GM18505 (cell line): ENCODE data around the gene SLC35G1.

Experiments
- ATAC-seq: cut with Tn5 transposase; IDR thresholded peaks from one replicate; pipeline ENCODE4 v1.9.1; 2021; ENCODE audit not compliant: unreplicated experiment
- POLR2A ChIP-seq: IDR thresholded peaks from 4 replicates; pipeline ENCODE4 v1.6.1; 2011; ENCODE audit warnings: borderline replicate concordance; ENCODE audit not compliant: insufficient read depth, insufficient read length; ENCODE audit errors: extremely low read depth

Gene SLC35G1

DNA sequence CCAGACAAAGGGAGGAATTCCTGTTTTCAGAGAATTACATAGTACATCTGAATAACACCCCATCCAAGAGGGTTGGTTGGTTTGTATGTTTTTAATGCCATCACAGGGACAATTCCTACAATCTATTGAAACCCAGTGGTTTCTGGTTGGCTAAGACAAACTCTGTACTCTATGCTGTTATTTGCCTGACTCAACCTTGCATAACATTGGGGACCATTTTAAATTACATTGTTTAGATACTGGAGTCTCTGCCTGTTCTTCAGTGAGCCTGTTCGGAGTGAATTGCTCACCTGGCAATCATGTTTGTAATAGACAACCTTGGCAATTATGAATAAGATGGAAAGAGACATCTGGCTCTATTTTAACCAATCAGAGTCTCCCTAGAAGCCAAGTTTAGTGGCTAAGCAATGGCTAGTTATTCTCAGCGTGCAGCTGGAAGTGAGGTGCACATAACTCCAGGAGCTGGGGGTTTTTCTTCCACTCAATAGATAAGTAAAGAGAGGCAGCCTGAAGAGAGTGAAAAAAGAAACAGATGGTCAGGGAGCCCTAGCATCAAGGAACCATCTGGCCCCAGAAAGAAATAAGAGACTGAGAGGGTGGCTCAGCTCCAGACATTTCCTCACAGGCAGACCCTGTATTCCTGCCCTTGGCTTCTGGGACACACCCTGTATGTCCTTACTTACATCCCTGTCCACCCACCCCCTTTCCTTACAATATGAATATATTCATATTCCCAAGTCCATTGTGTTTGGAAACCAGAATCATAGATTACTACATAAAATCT, 21.2 kb upstream of the SLC35G1 start:
- ATAC-seq: no peak
- TF ChIP-seq POLR2A: no peak

DNA sequence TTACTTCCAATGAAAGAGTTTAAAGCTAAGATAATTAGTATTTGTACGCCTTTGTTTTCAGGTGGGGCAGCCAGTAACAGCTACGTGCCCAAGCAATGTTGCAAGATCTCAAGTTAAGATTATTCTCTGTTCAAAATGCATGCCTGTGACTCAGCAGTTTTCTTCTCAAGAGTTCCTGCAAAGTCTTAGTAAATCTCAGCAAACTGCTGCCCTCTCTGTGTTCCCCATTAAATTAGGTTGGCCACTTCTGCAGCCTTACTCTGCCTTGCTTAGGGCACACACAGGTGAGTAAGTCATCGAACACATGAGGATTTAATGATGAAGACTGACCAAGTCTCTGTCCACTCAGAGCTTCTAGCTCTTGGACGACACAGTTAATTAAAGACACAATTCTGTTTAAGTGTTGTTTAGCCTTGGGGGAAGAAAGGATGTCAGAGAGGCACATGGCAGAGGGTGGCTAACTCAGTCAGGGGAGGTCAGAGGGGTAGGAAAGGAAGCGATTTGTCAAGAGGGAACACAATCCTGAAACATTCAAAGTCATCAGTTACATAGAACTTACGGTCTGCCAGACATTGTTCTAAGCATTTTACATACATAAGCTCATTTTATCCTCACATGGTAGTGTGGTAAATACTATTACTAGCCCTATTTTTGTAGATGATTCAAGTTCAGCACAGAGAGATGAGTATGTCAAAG, 20.2 kb upstream of the SLC35G1 start:
- ATAC-seq: no peak
- TF ChIP-seq POLR2A: no peak

DNA sequence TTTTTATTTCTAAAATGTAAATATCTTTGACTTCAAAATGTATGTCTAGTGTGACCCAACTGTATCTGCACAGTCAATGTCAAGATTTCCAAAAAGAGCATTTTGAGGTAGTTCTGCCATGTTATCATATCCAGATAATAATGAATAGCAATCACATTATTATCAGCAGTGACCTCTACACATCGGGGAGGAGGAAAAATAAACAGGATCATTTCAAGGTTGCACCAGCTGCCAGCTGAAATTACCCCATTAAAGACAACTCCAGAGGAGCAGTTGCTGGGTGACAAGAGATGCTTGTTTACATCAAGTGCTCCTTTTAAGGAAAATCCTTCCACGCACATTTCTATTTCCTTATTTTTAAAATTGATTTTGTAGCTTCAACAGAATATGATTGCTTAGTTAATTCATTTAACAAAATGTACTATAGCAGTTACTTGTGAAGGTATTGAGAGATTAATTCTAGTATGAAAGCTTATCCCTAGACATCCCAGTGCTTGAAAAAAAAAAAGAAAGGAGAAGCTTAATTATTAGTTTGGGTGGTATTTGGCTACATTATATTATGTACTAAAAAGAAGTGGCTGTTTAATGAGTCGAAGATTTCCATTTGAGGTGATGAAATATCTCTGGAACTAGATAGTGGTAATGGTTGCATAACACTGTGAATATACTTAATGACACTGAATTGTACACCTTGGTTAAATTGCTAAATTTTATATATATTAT, 19.3 kb upstream of the SLC35G1 start:
- ATAC-seq: no peak
- TF ChIP-seq POLR2A: no peak

DNA sequence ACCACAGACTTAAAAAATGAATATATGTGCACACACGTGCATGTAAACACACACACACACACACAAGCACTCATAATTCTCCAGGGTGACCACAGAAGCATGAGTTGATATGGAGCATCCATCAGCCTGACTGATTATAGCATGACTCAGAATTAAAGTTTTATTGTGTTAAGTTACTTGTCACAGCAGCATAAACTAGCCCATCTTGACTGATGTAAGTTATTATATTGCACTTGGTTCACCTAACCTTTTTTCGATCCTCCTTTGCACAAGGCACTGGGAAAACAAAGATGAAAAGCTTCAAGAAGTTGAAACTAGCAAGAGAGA, 18.8 kb upstream of the SLC35G1 start:
- no peak for ATAC-seq
- no peak for TF ChIP-seq POLR2A

DNA sequence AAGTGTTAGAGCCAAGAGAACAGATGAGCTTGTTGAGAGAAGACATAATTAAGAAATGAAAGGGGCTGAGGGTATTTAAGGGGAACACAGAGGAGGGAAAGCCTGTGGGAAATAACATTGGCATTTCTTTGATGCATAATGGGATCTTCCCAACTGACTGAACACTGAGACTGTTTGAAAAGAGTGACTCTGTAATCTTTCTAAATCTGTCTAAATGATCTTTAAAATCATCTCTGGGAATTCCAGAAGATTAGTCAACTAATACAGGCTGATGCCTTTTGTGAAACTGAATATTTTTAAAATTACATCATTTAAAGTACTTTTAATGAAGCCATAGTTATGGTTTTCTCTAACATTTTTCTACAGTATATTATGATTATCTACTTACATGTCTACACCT, 17.4 kb upstream of the SLC35G1 start:
- no peak for ATAC-seq
- no peak for TF ChIP-seq POLR2A

DNA sequence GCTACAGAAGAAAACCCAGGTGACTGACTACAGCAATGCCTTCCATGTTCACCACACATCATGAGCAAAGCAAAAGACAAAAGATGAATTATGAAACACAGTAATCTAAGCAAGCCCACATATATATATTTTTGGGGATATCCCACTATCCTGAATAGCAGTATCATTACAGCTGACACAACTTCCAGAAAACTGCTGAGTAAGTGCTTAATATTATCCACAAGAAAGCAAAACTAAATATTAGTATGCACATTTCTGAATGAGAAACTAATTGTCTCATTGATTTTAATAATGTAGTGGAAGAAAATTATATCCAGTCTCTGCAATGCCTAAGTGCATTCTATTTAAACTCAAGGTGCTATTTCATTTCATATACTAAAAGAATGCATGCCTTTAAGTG, 14.5 kb upstream of the SLC35G1 start:
- ATAC-seq: no peak
- no peak for TF ChIP-seq POLR2A

DNA sequence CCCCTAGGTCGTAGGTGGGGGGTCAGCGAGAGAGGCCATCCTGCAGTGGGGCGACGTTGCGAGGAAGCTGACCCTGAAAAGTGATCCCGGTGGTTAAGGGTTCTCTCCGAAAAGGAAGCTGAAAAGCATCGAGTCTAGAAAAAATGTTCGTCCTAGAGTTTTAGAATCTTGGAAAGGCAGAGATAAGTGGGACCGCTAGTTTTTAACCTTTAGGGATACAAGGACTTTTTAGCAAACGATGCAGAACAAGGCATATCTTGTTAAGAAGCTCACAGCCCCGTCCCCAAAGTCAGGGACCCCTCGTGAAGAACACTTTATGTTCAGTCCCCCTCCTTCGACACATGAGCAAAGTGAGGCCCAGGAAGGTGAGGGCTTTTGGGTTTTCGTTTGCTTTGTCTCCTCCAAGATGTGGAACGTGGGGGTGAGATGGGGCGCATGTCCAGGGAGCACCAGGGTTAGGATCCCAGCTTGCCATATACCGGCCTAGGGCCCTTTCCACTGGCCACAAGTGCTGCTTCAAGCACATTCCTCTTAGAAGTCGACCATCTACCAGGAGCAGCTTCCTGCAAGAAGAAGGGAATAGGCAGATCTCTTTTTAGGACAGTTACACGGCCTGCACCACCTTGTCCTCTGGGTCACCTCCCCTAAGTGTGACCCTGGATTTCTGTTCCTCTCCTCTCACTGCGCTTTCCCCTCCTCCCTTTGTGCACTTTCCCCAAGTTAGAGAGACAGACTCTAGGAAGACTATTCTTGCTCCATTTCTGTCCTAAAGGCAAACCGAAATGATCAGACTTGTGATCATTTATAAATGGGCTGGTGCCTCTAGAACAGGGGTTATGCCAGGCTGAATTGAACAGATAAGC, 969 bp downstream of the SLC35G1 start:
- no peak for TF ChIP-seq POLR2A
- no peak for ATAC-seq

DNA sequence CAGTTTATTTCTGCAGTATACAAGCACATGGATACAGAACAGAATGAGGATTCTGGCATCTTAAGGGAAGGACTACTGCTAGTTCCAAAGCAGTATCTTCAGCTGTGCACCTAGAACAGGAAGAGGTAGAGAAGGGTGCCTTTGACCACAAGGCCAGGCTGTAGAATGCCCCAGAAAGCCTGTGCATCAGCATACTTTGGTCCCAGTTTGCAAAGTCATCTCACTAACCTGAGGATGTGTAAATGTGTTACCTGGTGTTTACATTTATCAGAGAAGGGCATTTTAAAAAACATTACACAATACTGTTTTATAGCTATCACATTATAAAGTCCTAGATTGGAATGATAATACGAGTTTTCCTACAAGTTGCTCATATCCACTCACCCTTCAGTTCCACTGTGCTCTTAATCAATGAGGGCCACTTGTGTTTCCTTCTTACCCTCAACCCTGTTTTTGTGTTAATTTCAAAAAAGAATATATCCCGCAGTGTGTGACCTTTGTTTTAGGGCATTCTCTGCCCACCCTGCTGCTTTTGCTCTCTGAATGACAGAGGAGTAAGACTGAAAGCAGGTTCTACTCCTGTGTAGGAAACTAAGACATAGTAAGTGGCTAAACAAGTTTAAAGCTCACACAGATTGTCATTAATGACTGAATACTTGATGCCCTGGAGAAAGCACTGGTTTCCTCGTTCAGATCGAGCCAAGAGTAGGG, 3.4 kb downstream of the SLC35G1 start:
- TF ChIP-seq POLR2A: no peak
- no peak for ATAC-seq

DNA sequence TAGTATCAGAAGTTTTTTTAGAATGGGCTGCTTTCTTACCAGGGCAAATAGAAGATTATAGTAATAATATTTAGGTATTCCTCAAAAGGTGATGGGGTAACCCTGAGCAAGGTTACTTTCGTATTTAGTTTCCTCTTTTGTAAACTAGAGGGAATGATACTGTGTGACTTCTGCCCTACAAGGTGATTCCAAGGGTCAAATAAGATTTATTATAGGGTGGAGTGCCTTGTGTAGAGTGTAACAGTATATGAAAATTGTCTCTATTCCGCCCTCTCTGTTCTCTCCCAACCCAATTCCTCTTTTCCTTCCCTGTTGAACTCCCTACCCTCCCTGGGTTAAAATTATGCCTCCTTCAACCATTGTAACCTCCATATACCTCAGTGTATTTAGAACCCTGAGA, 5.3 kb downstream of the SLC35G1 start:
- TF ChIP-seq POLR2A: no peak
- ATAC-seq: no peak

DNA sequence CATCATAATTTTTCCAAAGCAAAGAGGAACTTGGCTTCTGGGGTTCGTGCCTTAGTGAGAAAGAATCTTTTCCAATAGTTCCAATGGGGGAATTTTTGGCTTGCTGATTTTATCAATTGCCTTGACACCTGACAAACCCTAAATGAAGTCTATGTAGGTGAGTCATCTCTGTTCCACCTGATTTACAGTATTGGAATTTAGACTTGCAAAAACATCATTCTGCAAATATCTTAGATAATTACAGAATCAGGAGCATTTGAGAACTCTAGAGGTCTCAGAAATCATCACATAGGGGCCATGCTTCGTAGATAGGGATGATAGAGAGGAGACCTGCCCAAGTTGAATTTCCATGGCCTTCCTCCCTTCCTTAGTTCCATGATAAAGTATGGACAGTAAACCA, 9.3 kb downstream of the SLC35G1 start:
- TF ChIP-seq POLR2A: no peak
- ATAC-seq: no peak

DNA sequence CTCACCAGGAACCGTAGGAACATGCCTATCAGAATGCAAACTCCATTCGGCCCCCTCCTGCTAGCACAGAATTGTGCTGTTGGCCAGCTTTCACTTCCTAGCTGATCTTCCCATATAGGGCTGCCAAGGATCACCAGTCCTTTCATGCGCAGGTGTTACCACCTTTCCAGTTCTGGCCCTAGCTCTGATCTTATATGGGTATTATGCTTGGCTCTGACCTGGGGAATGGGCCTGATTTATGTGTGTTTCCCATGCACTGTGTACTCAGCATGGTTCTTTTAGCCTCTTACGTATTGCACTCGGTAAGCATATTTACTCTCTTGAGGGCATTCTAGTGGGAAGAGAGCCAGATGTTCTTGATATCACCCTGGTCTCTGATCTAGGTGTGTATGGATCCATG, 11.1 kb downstream of the SLC35G1 start:
- no peak for TF ChIP-seq POLR2A
- no peak for ATAC-seq

DNA sequence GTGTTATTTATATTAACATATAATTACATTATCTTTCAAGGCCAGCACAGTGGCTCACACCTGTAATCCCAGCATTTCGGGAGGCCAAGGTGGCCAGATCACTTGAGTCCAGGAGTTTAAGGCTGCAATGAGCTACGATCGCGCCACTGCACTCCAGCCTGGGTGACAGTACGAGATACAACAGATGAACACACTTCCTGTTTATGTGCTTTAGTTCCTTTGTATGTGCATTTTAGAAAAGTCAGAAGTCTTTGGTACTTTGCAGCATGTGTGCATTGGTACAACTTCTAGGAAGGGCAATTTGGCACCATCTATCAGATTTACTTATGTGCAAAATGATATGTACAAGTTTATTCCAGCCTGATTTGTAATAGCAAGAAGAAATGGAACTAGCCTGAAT, 13.3 kb downstream of the SLC35G1 start:
- TF ChIP-seq POLR2A: no peak
- no peak for ATAC-seq
